ENCODE results near the gene MT1H. TPM values are rescaled to one million over a fixed set of nuclear protein-coding genes. Genes with fewer than 3 reads are reported as not detected.

The MT1H gene
- total RNA-seq, 1 experiment from 2014 or later = not detected

GRCh38 chr16:56626685-56627084, 42.9 kb upstream of the MT1H start:
- Histone ChIP-seq H3K4me3 (ENCODE audit: low read depth, low read length) (no peak overlapping the region), H3K9me3 (no peaks in the 10 kb centered on the region), H3K36me3 (ENCODE audit: control insufficient read depth, insufficient read depth, low read length) (no peaks in the 10 kb centered on the region), H3K4me1 (no peaks in the 10 kb centered on the region), H3K27me3 (replicated peaks; ENCODE audit: control insufficient read depth, insufficient read depth, low read length) (no peaks in the 10 kb centered on the region; the same call in 1 of the 2 replicates)
- CTCF ChIA-PET = no interaction called here
- BruUV-seq (replicated peaks) = no TSS peak
- POLR2A ChIA-PET = no interaction called here
- peaks cover 10% of the 10 kb centered on the region for H3K27me3 Mint-ChIP-seq (ENCODE audit: insufficient read depth, unreplicated experiment)
- H3K36me3 Mint-ChIP-seq (ENCODE audit: insufficient read depth, unreplicated experiment) = no peaks in the 10 kb centered on the region
- TF ChIP-seq CTCF (IDR thresholded peaks at IDR 0.05; ENCODE audit: insufficient read depth in 1 of 2, low read depth in 1 of 2, low read length in 1 of 2, severe bottlenecking in 1 of 2, unreplicated experiment in 1 of 2) = no peak
- no peaks in the 10 kb centered on the region for H3K9me3 Mint-ChIP-seq (ENCODE audit: unreplicated experiment)
- H3K27ac Mint-ChIP-seq (ENCODE audit: unreplicated experiment) = no peak overlapping the region
- H3K4me3 Mint-ChIP-seq (ENCODE audit: unreplicated experiment) = no peak overlapping the region
- H3K4me1 Mint-ChIP-seq (ENCODE audit: low read depth, unreplicated experiment) = peaks cover 1% of the 10 kb centered on the region
- no peak for DNase-seq
- intact Hi-C loops (cut with micrococcal nuclease; ENCODE audit: unreplicated experiment) = no loop called here

GRCh38 chr16:56628486-56629350, 40.9 kb upstream of the MT1H start:
- peaks cover 21% of the 10 kb centered on the region for H3K27me3 Mint-ChIP-seq (ENCODE audit: insufficient read depth, unreplicated experiment)
- POLR2A ChIA-PET = no interaction called here
- no TSS peak for BruUV-seq (replicated peaks)
- no peak for DNase-seq
- peaks cover 6% of the 10 kb centered on the region; the same call in 1 of the 2 replicates for H3K27me3 ChIP-seq (replicated peaks; ENCODE audit: control insufficient read depth, insufficient read depth, low read length)
- H3K9me3 ChIP-seq = no peaks in the 10 kb centered on the region
- H3K9me3 Mint-ChIP-seq (ENCODE audit: unreplicated experiment) = no peaks in the 10 kb centered on the region
- H3K36me3 ChIP-seq (ENCODE audit: control insufficient read depth, insufficient read depth, low read length) = no peaks in the 10 kb centered on the region
- no peak overlapping the region for H3K4me3 Mint-ChIP-seq (ENCODE audit: unreplicated experiment)
- TF ChIP-seq CTCF (IDR thresholded peaks at IDR 0.05; ENCODE audit: insufficient read depth in 1 of 2, low read depth in 1 of 2, low read length in 1 of 2, severe bottlenecking in 1 of 2, unreplicated experiment in 1 of 2) = no peak
- no peaks in the 10 kb centered on the region for H3K4me1 ChIP-seq
- CTCF ChIA-PET = no interaction called here
- intact Hi-C loops (cut with micrococcal nuclease; ENCODE audit: unreplicated experiment) = no loop called here
- peaks cover 5% of the 10 kb centered on the region for H3K4me1 Mint-ChIP-seq (ENCODE audit: low read depth, unreplicated experiment)
- no peaks in the 10 kb centered on the region for H3K36me3 Mint-ChIP-seq (ENCODE audit: insufficient read depth, unreplicated experiment)
- H3K27ac Mint-ChIP-seq (ENCODE audit: unreplicated experiment) = no peak overlapping the region
- H3K4me3 ChIP-seq (ENCODE audit: low read depth, low read length) = no peak overlapping the region

GRCh38 chr16:56629531-56629930, 40.1 kb upstream of the MT1H start:
- TF ChIP-seq CTCF (IDR thresholded peaks at IDR 0.05; ENCODE audit: insufficient read depth in 1 of 2, low read depth in 1 of 2, low read length in 1 of 2, severe bottlenecking in 1 of 2, unreplicated experiment in 1 of 2) = no peak
- Histone ChIP-seq H3K36me3 (ENCODE audit: control insufficient read depth, insufficient read depth, low read length) (no peaks in the 10 kb centered on the region), H3K4me3 (ENCODE audit: low read depth, low read length) (no peak overlapping the region), H3K9me3 (no peaks in the 10 kb centered on the region), H3K4me1 (no peaks in the 10 kb centered on the region), H3K27me3 (replicated peaks; ENCODE audit: control insufficient read depth, insufficient read depth, low read length) (peaks cover 6% of the 10 kb centered on the region; the same call in 1 of the 2 replicates)
- intact Hi-C loops (cut with micrococcal nuclease; ENCODE audit: unreplicated experiment) = no loop called here
- Mint-ChIP-seq H3K9me3 (ENCODE audit: unreplicated experiment) (no peaks in the 10 kb centered on the region), H3K36me3 (ENCODE audit: insufficient read depth, unreplicated experiment) (no peaks in the 10 kb centered on the region), H3K27me3 (ENCODE audit: insufficient read depth, unreplicated experiment) (peaks cover 24% of the 10 kb centered on the region), H3K4me3 (ENCODE audit: unreplicated experiment) (no peak overlapping the region), H3K4me1 (ENCODE audit: low read depth, unreplicated experiment) (peaks cover 5% of the 10 kb centered on the region), H3K27ac (ENCODE audit: unreplicated experiment) (no peak overlapping the region)
- DNase-seq = no peak
- POLR2A ChIA-PET = no interaction called here
- BruUV-seq (replicated peaks) = no TSS peak
- CTCF ChIA-PET = interaction anchor here (0.6 kb wide), 1 partner anchor 11 kb away, joined by 3 read pairs; no protein-coding TSS in a partner anchor
